ENCODE data around the gene RPH3AL.
"Not testable (repeated sequence)": the region's sequence is repeated elsewhere in the genome, so short reads cannot be mapped to it uniquely, and the experiment has no call there.

Gene RPH3AL

DNA sequence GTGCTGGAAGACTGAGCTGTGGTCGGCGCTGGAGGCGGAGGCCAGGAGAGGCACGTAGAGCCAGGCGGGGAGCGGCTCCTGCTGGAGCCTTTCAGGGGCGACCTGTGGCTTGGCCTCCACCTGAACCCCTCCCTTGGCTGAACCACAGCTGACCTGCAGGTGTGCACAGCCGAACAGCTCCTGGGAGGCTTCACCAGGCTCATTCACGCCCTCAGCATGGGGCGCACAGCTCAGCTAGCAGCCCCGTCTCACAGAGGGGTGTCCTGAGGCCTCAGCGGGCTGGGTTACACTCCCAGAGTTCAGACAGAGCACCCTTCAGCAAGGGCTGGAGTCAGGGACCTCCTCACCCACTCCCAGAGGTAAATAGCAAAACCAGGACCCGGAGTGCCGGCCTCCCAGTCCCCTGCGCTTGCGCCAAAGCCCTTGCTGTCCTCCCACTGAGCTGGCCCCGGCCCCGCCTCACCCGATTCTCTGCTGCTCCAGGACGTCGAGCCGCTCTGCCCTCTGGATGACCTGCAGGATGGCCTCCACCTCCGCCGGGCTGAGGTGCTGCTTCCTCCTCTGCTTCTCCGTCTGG lies 31.7 kb downstream of the RPH3AL start:
- in situ Hi-C loops (cut with MboI; ENCODE audit: low sequenced_read_pairs), result no loop called here

DNA sequence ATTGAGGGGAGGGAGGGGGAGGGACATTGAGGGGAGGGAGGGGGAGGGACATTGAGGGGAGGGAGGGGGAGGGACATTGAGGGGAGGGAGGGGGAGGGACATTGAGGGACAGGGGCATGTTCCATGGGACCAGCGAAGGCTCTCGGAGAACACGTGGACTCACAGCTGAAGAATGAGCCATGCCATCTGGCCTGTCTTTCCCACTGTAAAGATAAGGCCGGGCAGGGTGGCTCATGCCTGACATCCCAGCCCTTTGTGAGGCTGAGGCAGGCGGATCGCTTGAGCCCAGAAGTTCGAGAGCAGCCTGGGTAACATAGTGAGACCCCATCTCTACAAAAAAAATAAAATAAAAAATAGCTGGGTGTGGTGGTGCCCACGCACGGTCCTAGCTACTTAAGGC lies 32.5 kb downstream of the RPH3AL start:
- in situ Hi-C loops (cut with MboI; ENCODE audit: low sequenced_read_pairs), result no loop called here

DNA sequence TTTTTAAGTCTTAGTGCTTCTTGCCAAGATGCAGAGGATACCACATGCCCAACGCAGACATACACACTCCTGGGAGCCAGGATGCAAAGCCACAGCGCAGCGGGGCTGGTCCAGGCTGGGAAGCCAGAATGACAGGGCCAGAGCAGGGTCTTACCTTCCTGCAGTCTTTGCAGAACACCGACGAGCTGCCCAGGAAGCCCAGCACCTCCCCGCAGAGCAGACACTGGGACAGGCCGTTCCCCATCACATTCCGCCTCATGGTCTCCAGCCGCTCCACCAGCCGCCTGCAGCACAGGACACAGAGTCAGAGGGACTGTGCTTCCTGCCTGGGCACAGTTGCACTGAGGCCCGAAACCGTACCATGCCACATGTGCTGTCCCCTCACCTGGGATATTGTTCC lies 33.3 kb downstream of the RPH3AL start:
- in situ Hi-C loops (cut with MboI; ENCODE audit: low sequenced_read_pairs), result no loop called here

DNA sequence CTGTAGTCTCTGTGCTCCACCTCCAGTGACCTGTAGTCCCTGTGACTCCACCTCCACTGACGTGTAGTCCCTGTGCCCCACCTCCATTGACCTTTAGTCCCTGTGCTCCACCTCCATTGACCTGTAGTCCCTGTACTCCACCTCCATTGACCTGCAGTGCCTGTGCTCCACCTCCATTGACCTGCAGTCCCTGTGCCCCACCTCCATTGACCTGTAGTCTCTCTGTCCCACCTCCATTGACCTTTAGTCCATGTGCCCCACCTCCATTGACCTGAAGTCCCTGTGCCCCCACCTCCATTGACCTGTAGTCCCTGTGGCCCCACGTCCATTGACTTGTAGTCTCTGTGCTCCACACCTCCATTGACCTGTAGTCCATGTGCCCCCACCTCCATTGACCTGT lies 35.5 kb downstream of the RPH3AL start:
- in situ Hi-C loops (cut with MboI; ENCODE audit: low sequenced_read_pairs), result not testable (repeated sequence)

DNA sequence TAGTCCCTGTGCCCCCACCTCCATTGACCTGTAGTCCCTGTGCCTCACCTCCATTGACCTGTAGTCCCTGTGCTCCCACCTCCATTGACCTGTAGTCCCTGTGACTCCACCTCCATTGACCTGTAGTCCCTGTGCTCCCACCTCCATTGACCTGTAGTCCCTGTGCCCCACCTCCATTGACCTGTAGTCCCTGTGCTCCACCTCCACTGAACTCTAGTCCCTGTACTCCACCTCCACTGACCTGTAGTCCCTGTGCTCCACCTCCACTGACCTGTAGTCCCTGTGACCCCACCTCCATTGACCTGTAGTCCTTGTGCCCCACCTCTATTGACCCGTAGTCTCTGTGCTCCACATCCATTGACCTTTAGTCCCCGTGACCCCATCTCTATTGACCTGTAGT lies 37.2 kb downstream of the RPH3AL start:
- in situ Hi-C loops (cut with MboI; ENCODE audit: low sequenced_read_pairs), result not testable (repeated sequence)

DNA sequence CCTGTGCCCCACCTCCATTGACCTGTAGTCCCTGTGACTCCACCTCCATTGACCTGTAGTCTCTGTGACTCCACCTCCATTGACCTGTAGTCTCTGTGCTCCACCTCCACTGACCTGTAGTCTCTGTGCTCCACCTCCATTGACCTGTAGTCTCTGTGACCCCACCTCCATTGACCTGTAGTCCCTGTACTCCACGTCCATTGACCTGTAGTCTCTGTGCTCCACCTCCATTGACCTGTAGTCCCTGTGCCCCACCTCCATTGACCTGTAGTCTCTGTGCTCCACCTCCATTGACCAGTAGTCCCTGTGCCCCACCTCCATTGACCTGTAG lies 38.0 kb downstream of the RPH3AL start:
- in situ Hi-C loops (cut with MboI; ENCODE audit: low sequenced_read_pairs), result not testable (repeated sequence)

DNA sequence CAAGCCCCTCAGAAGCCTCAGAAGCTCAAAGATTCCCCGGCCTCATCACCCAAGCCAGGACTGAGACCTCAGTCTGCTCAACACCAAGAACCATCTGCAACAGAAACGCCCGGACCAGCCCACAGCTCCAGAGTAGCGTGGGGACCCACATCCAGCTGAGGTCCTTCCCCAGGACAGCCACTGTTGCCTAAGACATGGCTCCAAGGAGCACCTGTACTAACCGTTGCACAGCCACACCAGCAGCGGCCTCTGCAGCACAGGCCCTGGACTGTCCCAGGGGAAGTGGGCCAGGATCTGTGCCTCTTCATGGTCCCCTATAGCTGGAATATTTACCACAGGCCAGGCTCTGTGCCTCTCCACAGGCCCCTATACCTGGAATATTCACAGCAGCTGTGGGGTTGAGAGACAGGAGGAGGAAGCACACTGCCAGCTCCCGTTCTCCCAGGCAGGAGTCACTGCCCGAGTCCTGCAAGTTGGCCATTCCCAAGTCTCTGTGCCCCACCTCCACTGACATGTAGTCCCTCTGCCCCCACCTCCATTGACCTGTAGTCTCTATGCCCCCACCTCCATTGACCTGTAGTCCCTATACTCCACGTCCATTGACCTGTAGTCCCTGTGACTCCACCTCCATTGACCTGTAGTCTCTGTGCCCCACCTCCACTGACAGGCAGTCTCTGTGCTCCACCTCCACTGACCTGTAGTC lies 38.5 kb downstream of the RPH3AL start:
- in situ Hi-C loops (cut with MboI; ENCODE audit: low sequenced_read_pairs), result no loop called here

DNA sequence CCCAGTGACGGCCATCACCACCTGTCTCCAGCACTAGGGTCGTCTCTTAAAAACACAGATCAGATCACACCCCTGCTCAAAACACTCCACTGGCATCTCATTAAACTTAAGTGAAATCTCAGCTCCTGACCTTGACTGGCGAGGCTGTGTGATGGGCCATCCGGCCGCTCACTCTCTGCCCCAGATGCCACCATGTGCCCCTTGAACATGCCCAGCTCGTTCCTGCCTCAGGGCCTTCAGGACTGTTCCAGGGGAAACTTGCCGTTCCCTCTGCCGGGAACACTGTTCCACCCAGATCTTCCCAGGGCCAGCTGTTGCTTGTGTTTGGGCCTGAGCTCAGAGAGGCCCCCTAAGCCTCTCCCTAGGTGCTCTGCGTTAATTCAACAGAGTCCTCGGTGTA lies 39.4 kb downstream of the RPH3AL start:
- in situ Hi-C loops (cut with MboI; ENCODE audit: low sequenced_read_pairs), result no loop called here

DNA sequence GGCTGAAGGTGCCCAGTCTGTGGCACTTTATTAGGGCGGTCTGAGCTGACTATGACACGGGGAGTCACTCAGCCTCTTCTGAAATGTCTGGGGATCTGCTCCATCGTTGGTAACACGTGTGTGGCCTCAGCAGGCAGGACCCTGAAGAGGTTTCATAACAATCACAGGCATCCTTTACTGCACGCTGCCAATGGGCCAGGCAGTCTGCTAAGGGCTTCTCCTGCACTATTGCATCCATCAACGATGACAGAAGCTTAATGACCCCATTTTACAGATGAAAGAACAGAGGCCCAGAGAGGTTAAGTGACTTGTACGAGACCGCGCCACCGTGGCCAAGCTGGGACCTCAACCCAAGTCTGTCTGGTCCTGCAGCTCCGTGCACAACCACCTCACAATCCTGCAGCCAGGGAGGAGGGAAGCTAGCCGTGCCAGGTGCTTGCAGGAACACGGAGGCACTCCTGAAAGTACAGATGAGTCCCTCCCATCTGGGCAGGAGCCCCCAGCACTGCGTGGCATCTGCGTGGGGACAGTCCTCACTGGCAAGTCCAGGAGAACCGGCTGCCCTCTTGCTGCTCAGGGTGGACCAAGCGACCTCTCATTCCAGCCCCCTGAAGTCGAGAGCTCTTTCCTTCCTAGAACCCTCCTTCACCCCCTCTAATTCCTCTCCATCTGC lies 40.0 kb downstream of the RPH3AL start:
- in situ Hi-C loops (cut with MboI; ENCODE audit: low sequenced_read_pairs), result no loop called here

DNA sequence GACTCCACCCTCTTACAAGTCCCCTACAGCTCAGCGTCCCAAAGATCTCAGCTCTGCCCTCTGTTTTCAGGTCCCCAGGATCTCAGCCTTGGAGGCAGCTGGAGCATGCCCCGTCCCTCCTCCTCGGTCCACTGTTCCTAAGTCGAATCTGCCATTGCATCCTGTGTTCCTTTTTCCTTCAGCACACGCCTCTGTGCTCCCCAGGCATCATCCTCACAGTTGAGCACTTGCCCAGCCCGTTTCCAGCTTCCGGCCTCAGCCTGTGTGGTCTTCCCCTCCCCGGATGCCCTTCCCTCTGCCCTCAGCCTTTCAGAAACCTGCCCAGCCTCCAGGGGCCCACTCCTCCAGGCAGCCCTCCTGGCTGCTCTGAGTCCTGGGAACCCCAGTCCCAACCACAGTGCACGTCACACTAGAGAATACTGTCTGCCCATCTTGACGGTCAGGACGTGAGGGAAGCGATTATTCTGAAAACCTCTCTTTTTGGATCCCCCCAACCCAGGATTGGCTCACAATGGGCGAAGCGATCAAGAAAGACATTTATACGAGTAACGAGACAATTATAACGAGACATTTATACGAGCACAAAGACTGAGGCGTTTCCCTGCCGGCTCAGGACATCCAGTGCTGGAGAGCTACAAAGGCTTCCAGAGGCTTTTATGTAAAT lies 41.4 kb downstream of the RPH3AL start:
- in situ Hi-C loops (cut with MboI; ENCODE audit: low sequenced_read_pairs), result no loop called here

DNA sequence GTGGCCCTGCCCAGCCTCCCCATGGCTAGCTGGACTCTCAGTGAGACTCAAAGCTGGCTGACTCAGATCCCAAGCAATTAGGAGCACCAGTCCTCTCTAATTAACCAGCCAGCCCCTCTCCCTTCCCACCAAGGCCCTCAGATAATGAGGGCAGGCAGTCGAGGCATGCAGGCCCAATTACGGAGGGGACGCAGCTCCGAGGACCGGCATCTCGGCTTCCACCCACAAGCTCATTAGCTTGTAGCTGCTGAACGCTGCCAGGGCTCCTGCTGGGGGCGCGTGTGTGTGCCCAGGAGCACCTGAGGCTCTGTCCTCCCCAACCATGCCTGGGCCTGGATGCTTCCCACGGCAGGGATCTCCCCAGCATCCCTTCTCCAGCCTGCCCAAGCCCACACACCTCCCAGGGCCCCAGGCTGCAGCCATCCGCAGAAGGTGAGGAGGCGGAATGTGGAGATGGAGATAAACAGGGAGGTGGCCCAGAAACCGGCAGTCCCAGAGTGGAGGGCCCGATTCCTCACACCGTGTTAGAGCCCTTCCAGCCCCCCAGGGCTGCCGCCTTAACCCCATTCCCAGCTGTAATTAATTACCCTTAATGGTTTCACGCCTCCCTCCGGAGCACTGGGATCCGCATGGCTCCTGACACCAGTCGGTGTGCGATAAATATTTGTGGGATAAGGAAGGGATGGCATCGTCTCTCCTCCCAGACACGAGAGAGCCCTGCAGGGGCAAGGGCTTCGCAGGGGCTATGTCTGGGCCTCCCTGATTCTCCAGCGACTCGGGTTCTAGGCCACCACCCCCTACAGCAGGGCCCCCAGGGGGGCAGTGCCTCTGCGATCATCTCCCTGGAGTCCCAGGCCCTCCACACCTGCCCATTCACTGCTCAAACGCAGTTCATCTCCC lies 42.2 kb downstream of the RPH3AL start:
- in situ Hi-C loops (cut with MboI; ENCODE audit: low sequenced_read_pairs), result no loop called here

DNA sequence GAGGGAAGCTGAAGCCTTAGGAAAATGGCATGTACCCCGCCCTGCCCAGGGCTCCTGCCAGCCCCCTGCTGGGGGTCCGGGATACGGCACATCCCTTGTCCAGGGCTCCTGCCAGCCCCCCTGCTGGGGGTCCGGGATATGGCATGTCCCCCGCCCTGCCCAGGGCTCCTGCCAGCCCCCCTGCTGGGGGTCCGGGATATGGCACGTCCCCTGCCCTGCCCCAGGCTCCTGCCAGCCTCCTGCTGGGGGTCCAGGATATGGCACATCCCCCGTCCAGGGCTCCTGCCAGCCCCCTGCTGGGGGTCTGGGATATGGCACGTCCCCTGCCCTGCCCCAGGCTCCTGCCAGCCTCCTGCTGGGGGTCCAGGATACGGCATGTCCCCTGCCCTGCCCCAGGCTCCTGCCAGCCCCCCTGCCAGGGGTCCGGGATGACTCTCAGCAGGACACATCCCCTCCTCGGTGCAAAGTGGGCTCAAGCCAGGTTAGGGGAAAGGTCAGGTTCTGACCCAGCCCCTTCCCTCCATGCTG lies 43.2 kb downstream of the RPH3AL start:
- in situ Hi-C loops (cut with MboI; ENCODE audit: low sequenced_read_pairs), result no loop called here

DNA sequence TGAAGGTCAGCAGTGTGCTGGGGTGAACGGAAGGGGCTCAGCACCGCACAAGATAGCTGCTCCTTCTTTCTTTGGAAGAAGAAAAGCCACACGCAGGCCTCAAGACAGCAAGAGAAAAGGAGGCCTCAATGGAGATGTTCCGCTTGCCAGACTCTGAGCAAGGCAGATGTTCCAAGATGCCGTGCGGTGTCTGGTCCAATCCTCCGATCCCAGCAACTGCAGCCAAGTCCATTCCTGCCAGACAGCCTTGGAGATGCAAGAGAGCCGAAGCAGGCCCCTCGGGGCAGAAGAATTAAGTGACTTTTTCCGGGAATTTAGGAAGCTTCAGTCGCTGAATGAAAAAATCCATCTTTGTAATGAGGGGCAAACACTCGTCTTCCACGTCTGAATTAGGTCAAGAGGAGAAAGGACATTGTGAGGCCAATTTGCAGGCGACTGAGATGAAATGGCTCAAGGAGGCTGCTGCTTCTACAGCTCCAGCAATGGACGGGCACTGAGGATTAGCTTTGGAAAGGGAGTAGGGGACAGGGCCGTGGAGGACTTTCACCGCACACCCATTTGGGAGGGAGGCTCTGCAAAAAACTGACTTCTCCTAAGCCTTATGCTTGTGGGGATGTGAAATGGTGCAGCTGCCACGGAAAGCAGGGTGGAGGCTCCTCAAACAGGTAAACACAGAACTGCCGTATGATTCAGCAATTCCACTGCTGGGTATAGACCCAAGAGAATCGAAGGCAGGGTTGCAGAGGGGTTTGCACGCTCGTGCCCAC lies 44.7 kb downstream of the RPH3AL start:
- in situ Hi-C loops (cut with MboI; ENCODE audit: low sequenced_read_pairs), result no loop called here

DNA sequence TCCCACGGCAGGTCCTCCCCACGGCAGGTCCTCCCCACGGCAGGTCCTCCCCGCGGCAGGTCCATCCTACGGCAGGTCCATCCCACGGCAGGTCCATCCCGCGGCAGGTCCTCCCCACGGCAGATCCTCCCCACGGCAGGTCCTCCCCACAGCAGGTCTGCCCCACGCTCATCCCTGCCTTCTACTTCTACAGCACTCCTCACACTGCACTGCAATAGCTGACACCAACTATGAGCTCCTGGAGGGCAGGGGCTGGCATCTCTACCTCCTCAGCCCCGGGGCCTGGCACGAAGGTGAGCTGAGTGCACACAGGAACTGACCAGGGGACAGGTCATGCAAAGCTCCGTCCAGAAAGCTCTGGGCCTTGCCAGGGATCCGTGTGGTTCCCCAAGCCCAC lies 45.3 kb downstream of the RPH3AL start:
- in situ Hi-C loops (cut with MboI; ENCODE audit: low sequenced_read_pairs), result no loop called here

DNA sequence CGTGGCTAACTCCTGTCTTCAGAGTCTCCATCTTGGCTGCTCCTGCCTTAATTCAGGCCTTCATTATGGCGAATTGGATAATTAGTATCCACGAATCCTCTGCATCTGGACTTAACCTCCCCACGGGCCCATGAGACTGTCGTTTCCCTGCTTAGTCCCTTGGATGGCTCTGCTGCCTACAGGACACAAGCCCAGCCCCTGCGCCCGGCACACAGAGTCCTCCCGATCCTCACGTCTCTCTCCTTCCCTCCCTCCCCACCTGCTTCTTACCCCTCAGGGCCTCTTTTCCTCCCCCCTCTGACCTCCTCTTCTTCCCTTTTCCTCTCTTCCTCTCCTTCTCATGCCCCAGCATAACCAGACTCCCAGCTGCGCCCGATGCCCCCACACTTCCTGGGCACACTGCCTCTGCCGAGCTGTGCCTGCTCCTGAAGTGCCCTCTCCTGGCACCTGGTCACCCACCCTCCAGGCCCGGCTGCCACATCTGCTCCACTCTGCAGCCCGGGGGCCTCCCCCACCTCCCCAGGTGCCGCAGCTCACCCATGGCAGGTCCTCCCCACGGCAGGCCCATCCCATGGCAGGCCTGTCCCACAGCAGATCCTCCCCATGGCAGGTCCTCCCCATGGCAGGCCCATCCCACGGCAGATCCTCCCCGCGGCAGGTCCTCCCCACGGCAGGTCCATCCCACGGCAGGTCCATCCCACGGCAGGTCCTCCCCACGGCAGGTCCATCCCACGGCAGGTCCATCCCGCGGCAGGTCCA lies 45.9 kb downstream of the RPH3AL start:
- in situ Hi-C loops (cut with MboI; ENCODE audit: low sequenced_read_pairs), result no loop called here

DNA sequence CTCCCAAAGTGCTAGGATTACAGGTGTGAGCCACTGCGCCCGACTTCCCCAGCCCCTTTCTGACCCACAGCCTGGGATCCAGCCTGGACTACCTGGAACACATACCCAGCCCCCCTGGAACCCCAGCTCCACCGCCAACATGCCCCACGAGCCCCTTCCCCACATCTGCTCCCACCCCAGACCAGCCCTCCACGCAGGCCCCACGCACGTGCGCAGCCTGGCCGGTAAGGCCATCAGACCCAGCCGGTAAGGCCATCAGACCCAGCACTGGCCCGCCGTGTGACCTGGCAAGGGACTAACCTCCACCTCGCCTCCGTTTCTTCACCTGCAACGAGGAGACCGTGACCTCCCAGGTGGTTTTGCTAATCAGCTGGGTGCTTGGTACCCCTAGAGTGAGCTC lies 46.5 kb downstream of the RPH3AL start:
- in situ Hi-C loops (cut with MboI; ENCODE audit: low sequenced_read_pairs), result no loop called here

DNA sequence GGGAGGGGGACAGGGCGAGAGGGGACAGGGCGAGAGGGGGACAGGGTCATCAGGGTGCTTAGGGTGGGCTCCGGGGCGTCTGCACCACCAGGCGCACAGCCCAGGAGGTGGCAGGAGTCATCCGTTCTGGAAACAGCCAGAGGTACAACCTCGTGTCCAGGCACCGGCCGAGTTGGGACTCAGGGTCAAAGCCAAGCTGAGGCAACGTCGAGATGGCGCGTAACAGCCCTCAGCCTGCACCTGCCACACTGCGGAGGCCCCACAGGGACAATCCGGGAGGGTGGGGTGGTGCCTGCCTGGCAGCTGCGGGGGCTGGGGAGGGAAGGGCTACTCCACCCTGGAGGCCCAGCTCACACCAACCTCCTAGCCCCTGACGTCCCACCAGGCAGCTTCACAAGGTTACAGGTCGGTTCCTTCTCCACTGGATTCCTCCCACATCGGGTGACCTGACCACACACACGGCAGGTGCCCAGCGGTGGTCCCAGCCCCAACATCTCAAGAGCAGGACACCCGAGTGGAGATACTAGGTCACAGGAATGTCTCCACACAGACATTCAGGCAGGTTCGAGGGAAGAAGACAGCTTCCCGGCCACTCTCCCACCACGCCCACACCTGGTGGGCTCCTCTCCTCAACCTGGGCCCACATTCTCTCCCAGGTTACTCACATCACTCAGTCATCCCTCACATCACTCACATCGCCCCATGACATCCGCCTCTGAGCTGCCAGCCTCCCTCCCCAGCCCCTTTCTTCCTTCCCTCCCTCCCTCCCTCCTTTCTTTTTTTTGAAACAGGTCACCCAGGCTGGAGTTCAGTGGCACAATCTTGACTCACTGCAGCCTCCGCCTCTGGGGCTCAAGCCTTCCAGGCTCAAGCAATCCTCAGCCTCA lies 47.3 kb downstream of the RPH3AL start:
- in situ Hi-C loops (cut with MboI; ENCODE audit: low sequenced_read_pairs), result no loop called here

DNA sequence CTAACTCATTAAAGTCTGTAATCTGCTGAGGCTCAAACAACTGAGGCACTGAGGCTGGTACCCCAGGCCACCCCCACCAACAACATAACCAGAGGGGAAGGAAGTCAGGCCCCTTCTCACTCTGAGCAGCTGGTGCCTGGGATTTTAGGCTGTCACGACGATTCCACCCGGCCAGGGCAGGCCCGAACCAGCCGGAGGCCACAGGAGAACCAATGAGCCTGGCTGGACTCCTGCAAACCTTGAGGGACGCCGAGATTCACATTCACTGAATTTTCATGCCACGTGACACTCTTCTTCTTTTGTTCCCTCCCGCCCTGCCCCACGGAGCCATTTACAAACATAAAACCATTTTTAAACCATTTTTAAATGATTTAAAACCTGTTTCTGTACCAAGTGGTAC lies 48.1 kb downstream of the RPH3AL start:
- in situ Hi-C loops (cut with MboI; ENCODE audit: low sequenced_read_pairs), result no loop called here

Data from hTERT RPE-1 (cell line).